OCI-LY3 (cell line): ENCODE data around the gene ELMO1.

Source experiments
- CTCF ChIP-seq: fragments of 200-600, 300-600 bp; sonication (generic); IDR thresholded peaks from 2 replicates; pipeline ENCODE4 v1.5.1; 2014; ENCODE audit warnings: antibody characterized with exemption, low read length, low read depth
- EZH2phosphoT487 ChIP-seq: fragments of 200-600 bp; shearing (Covaris generic); IDR thresholded peaks from 2 replicates; pipeline ENCODE4 v1.6.1; 2018; ENCODE audit warnings: antibody characterized with exemption, mixed run types, low read depth

- no peak for TF ChIP-seq CTCF
- no peak for TF ChIP-seq EZH2phosphoT487
Measured at GRCh38 chr7:37320140-37320847, 128.4 kb downstream of the ELMO1 start.
